ENCODE measurements around the gene GJB1. TPM values are rescaled to one million over a fixed set of nuclear protein-coding genes. Genes with fewer than 3 reads are reported as not detected.

GJB1 gene
- total and polyA plus RNA-seq, 2 experiments from 2014 or later = 0.14 TPM; not detected in 1

GRCh38 chrX:71182871-71183270 is 40.2 kb upstream of the GJB1 start (continued):
- TF ChIP-seq ZNF462 (CRISPR knock-in tag; IDR thresholded peaks at IDR 0.05) (no peak), CTCF (conservative IDR thresholded peaks at IDR 0.05; ENCODE audit: low read depth in 2 of 2) (no peak), ETS1 (IDR thresholded peaks at IDR 0.05) (no peak), JUNB (IDR thresholded peaks at IDR 0.05; ENCODE audit: unreplicated experiment) (no peak), CREB1 (CRISPR knock-in tag; IDR thresholded peaks at IDR 0.05; ENCODE audit: low read depth) (no peak), EZH2 (IDR thresholded peaks at IDR 0.05; ENCODE audit: low read depth, unreplicated experiment) (no peak), ZNF331 (CRISPR knock-in tag; IDR thresholded peaks at IDR 0.05; ENCODE audit: low read depth) (no peak), NANOG (IDR thresholded peaks at IDR 0.05; ENCODE audit: borderline replicate concordance) (no peak)
